ENCODE data around the gene CCDC158.
"Not testable (repeated sequence)": the region's sequence is repeated elsewhere in the genome, so short reads cannot be mapped to it uniquely, and the experiment has no call there.

Gene CCDC158

GRCh38 chr4:76363556-76364290 is 57.2 kb downstream of the CCDC158 start:
- DNase-seq, result peak; percentile 11

- DNase-seq, result no peak
Observed at GRCh38 chr4:76361689-76362412, 59.1 kb downstream of the CCDC158 start.

- not testable (repeated sequence) for DNase-seq
Observed at GRCh38 chr4:76359881-76360466, 61.0 kb downstream of the CCDC158 start.

GRCh38 chr4:76357981-76358380 is 63.0 kb downstream of the CCDC158 start:
- no peak for DNase-seq

GRCh38 chr4:76354517-76355473 is 66.1 kb downstream of the CCDC158 start:
- no peak for DNase-seq

- no peak for DNase-seq
Observed at GRCh38 chr4:76342803-76343202, 78.1 kb downstream of the CCDC158 start.

- no peak for DNase-seq
Observed at GRCh38 chr4:76342191-76342590, 78.8 kb downstream of the CCDC158 start.

GRCh38 chr4:76341063-76341462 is 79.9 kb downstream of the CCDC158 start:
- no peak for DNase-seq

- no peak for DNase-seq
Observed at GRCh38 chr4:76339364-76339763, 81.6 kb downstream of the CCDC158 start.

GRCh38 chr4:76334885-76335284 is 86.1 kb downstream of the CCDC158 start:
- no peak for DNase-seq

- no peak for DNase-seq
Observed at GRCh38 chr4:76326515-76326914, 94.4 kb downstream of the CCDC158 start.

- DNase-seq, result no peak
Observed at GRCh38 chr4:76325072-76325471, 95.9 kb downstream of the CCDC158 start.

- no peak for DNase-seq
Observed at GRCh38 chr4:76322236-76322635, 98.7 kb downstream of the CCDC158 start.

- no peak for DNase-seq
Observed at GRCh38 chr4:76316131-76316530, 104.8 kb downstream of the CCDC158 start.

GRCh38 chr4:76315267-76315918 is 105.5 kb downstream of the CCDC158 start:
- no peak for DNase-seq

- DNase-seq, result no peak
Observed at GRCh38 chr4:76313547-76313946, 107.4 kb downstream of the CCDC158 start.

- no peak for DNase-seq
Observed at GRCh38 chr4:76312457-76312856, 108.5 kb downstream of the CCDC158 start.

GRCh38 chr4:76311896-76312331 is 109.0 kb downstream of the CCDC158 start:
- DNase-seq, result peak; percentile 27

- DNase-seq, result peak; percentile 2
Observed at GRCh38 chr4:76310683-76311082, 110.3 kb downstream of the CCDC158 start.

- no peak for DNase-seq
Observed at GRCh38 chr4:76309939-76310550, 110.9 kb downstream of the CCDC158 start.

GRCh38 chr4:76308548-76308947 is 112.4 kb downstream of the CCDC158 start:
- no peak for DNase-seq

GRCh38 chr4:76307660-76308014 is 113.3 kb downstream of the CCDC158 start:
- no peak for DNase-seq
